Measurements from ENCODE around the gene ACSL6.

DNA sequence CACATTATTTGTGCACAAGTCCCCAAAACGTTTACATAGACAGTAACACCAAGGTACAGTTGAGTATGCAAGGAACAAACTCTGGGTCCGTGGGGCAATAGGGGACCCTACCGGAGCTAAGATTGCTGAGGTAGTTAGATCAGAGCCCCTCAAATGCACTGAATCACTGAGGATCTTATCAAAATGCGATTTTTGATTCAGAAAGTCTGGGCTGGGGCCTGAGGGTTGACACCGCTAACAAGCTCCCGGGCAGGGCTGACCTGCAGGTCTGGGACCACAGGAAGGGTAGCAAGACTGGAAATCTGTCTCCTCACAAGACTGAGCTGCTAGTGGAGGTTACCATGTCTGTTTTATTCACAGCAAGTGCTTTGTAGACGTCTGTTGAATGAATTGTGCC, 47.2 kb upstream of the ACSL6 start:
- TF ChIP-seq CTCF (IDR thresholded peaks at IDR 0.05; ENCODE audit: poor library complexity), result no peak
- no peak for TF ChIP-seq EZH2 (IDR thresholded peaks at IDR 0.05; ENCODE audit: borderline replicate concordance)

Measured in hepatocyte (in vitro differentiated cells).